MM.1S (cell line): ENCODE measurements around the gene CDC20.

Source experiments
- DNase-seq: peaks from one replicate; pipeline ENCODE4 v3.0.0-alpha.2; 2015
- H2AFZ ChIP-seq: fragments of 300-600 bp; sonication (generic); 2 replicates; pipeline ENCODE4 v1.6.0; 2016; ENCODE audit warnings: antibody characterized with exemption, low read length
- H3F3A ChIP-seq: fragments of 300-600 bp; sonication (generic); 2 replicates; pipeline ENCODE4 v1.6.1; 2016; ENCODE audit warnings: mild to moderate bottlenecking, antibody characterized with exemption, low read length, moderate library complexity, mixed read lengths; ENCODE audit not compliant: insufficient read depth
- H3K27ac ChIP-seq: fragments of 300-600 bp; sonication (generic); 2 replicates; pipeline ENCODE4 v1.5.1; 2016; ENCODE audit warnings: mild to moderate bottlenecking, low read length
- H3K27me3 ChIP-seq: fragments of 300-600 bp; sonication (generic); replicated peaks from 2 replicates; pipeline ENCODE4 v1.6.0; 2016; ENCODE audit warnings: low read length; ENCODE audit not compliant: insufficient read depth
- H3K36me3 ChIP-seq: fragments of 300-600 bp; sonication (generic); replicated peaks from 2 replicates; pipeline ENCODE4 v1.6.1; 2016; ENCODE audit warnings: mild to moderate bottlenecking, low read length, mixed read lengths; ENCODE audit not compliant: insufficient read depth
- H3K4me1 ChIP-seq: fragments of 300-600 bp; sonication (generic); 2 replicates; pipeline ENCODE4 v1.6.1; 2016; ENCODE audit warnings: low read length, mixed read lengths
- H3K4me2 ChIP-seq: fragments of 300-600 bp; sonication (generic); 2 replicates; pipeline ENCODE4 v1.6.0; 2016; ENCODE audit warnings: low read depth, low read length
- H3K4me3 ChIP-seq: fragments of 300-600 bp; sonication (generic); 2 replicates; pipeline ENCODE4 v1.5.1; 2016; ENCODE audit warnings: low read length, mixed read lengths
- H3K79me2 ChIP-seq: fragments of 300-600 bp; sonication (generic); 2 replicates; pipeline ENCODE4 v1.6.1; 2016; ENCODE audit warnings: mixed run types, low read length, mixed read lengths
- H3K9ac ChIP-seq: fragments of 300-600 bp; sonication (generic); 2 replicates; pipeline ENCODE4 v1.6.1; 2016; ENCODE audit warnings: low read length, mixed read lengths
- H3K9me2 ChIP-seq: fragments of 300-600 bp; sonication (generic); replicated peaks from 2 replicates; pipeline ENCODE4 v1.6.1; 2016; ENCODE audit warnings: mild to moderate bottlenecking, low read length, mixed read lengths; ENCODE audit not compliant: insufficient read depth
- H3K9me3 ChIP-seq: fragments of 300-600 bp; sonication (generic); replicated peaks from 2 replicates; pipeline ENCODE4 v1.6.1; 2016; ENCODE audit warnings: mild to moderate bottlenecking, low read length, mixed read lengths; ENCODE audit not compliant: insufficient read depth
- H4K20me1 ChIP-seq: fragments of 300-600 bp; sonication (generic); 2 replicates; pipeline ENCODE4 v1.6.1; 2016; ENCODE audit warnings: mild to moderate bottlenecking, low read length, moderate library complexity, mixed read lengths; ENCODE audit not compliant: insufficient read depth
- EZH2 ChIP-seq: fragments of 300-600 bp; sonication (generic); optimal IDR thresholded peaks from 2 replicates; pipeline ENCODE3; 2017; ENCODE audit warnings: low read depth, mild to moderate bottlenecking, antibody characterized with exemption, low read length, mixed read lengths
- EZH2phosphoT487 ChIP-seq: fragments of 300-600 bp; sonication (generic); IDR thresholded peaks from 2 replicates; pipeline ENCODE4 v1.6.1; 2018; ENCODE audit warnings: antibody characterized with exemption, low read length
- TF ChIP-seq, protein P1 (sequence below): fragments of 300-600 bp; sonication (generic); IDR thresholded peaks from 2 replicates; pipeline ENCODE4 v1.5.1; 2016; ENCODE audit warnings: antibody characterized with exemption, low read length, mixed read lengths

CDC20 gene

DNA sequence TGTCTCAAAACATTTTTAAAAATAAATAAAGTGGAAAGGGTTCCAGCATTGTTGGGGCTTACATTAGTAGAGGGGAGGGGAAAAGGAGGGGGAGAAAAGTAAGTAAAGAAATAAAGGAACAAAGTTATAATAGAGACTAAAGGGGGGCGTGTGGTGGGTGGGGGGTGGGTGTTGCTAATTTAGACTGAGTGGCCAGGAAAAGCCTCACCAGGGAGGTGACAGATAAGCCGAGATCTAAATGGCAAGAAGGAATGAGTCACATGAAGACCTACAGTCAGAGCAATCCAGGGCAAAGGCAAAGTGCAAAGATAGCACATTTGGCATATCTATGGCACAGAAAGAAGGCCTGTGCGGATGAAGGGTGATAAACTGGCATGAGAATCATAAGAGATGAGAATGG, 13.7 kb upstream of the CDC20 start:
- H3K9me3 ChIP-seq: no peaks in the 10 kb centered on the region
- H3K9me2 ChIP-seq: no peaks in the 10 kb centered on the region
- H3K4me2 ChIP-seq: no peak overlapping the region
- TF ChIP-seq, protein P1, sequence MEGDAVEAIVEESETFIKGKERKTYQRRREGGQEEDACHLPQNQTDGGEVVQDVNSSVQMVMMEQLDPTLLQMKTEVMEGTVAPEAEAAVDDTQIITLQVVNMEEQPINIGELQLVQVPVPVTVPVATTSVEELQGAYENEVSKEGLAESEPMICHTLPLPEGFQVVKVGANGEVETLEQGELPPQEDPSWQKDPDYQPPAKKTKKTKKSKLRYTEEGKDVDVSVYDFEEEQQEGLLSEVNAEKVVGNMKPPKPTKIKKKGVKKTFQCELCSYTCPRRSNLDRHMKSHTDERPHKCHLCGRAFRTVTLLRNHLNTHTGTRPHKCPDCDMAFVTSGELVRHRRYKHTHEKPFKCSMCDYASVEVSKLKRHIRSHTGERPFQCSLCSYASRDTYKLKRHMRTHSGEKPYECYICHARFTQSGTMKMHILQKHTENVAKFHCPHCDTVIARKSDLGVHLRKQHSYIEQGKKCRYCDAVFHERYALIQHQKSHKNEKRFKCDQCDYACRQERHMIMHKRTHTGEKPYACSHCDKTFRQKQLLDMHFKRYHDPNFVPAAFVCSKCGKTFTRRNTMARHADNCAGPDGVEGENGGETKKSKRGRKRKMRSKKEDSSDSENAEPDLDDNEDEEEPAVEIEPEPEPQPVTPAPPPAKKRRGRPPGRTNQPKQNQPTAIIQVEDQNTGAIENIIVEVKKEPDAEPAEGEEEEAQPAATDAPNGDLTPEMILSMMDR: no peak
- no peak for TF ChIP-seq EZH2phosphoT487
- no peak for TF ChIP-seq EZH2
- H2AFZ ChIP-seq: no peak overlapping the region
- H3K4me1 ChIP-seq: peaks cover 7% of the 10 kb centered on the region
- no peak for DNase-seq
- H3K27ac ChIP-seq: no peak overlapping the region
- no peaks in the 10 kb centered on the region for H3K36me3 ChIP-seq
- H3K27me3 ChIP-seq: peaks cover 12% of the 10 kb centered on the region; the same call in 1 of the 2 replicates
- peaks cover 7% of the 10 kb centered on the region for H3F3A ChIP-seq
- H3K4me3 ChIP-seq: no peak overlapping the region
- H3K9ac ChIP-seq: no peak overlapping the region
- no peaks in the 10 kb centered on the region for H4K20me1 ChIP-seq
- H3K79me2 ChIP-seq: no peaks in the 10 kb centered on the region

- Histone ChIP-seq H3K9me3 (no peaks in the 10 kb centered on the region), H3K9me2 (no peaks in the 10 kb centered on the region), H2AFZ (no peak overlapping the region), H3K36me3 (no peaks in the 10 kb centered on the region), H3K27ac (no peak overlapping the region), H4K20me1 (no peaks in the 10 kb centered on the region), H3K4me3 (no peak overlapping the region), H3K27me3 (0 out of 2 replicates have a peak, but pooled peaks cover 6% of the 10 kb centered on the region), H3K4me2 (no peak overlapping the region), H3K79me2 (no peaks in the 10 kb centered on the region), H3F3A (peaks cover 9% of the 10 kb centered on the region), H3K9ac (no peak overlapping the region), H3K4me1 (peaks cover 10% of the 10 kb centered on the region)
- DNase-seq: no peak
- no peak for TF ChIP-seq EZH2
- TF ChIP-seq, protein P1: no peak
- TF ChIP-seq EZH2phosphoT487: no peak
Measured at GRCh38 chr1:43346636-43347035, 12.1 kb upstream of the CDC20 start.

DNA sequence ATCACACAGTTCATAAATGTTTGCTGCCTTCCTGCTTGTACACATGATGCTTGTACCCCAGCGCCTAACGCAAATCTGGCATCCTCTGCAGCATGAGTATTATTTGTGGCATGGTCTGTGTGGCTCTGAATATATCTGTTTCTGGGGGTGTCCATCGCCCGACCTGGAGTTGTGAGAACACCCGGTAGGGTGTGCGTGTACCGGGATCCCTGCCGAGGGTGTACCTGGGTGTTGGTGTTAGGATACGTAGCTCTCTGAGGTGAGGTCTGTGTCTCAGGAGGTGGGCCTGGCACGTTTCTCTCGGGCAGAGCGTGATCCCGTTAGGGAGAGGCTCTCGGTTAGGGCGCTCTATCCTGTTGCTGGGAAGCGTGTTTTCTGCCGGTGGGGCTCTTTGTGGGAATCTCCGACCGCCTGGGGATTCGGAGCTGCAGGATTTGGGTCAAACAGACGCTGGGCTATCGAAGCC, 10.4 kb upstream of the CDC20 start:
- H3K4me1 ChIP-seq: peaks cover 10% of the 10 kb centered on the region
- H3K4me2 ChIP-seq: peak overlapping the region; percentile 72
- no peaks in the 10 kb centered on the region for H3K9me2 ChIP-seq
- H3K9me3 ChIP-seq: no peaks in the 10 kb centered on the region
- peak overlapping the region; percentile 85 for H3K9ac ChIP-seq
- H2AFZ ChIP-seq: peak overlapping the region; percentile 87
- H3K36me3 ChIP-seq: no peaks in the 10 kb centered on the region
- 0 out of 2 replicates have a peak, but pooled peaks cover 6% of the 10 kb centered on the region for H3K27me3 ChIP-seq
- no peak for DNase-seq
- H3K4me3 ChIP-seq: peak overlapping the region; percentile 73
- no peaks in the 10 kb centered on the region for H3K79me2 ChIP-seq
- H3F3A ChIP-seq: peaks cover 9% of the 10 kb centered on the region
- H3K27ac ChIP-seq: peak overlapping the region; percentile 95; the same call in 1 of the 2 replicates
- no peaks in the 10 kb centered on the region for H4K20me1 ChIP-seq
- TF ChIP-seq, protein P1: no peak
- no peak for TF ChIP-seq EZH2phosphoT487
